NB4 (cell line): ENCODE measurements around the gene MTHFR.

Source experiments
- DNase-seq: peaks from one replicate; pipeline ENCODE4 v3.0.0; 2010; ENCODE audit warnings: low read depth
- H3K4me3 ChIP-seq: one replicate; pipeline ENCODE4 v1.5.1; 2011; ENCODE audit warnings: mild to moderate bottlenecking, low read depth, low read length, moderate library complexity
- MYC ChIP-seq: IDR thresholded peaks from 2 replicates; pipeline ENCODE4 v1.6.1; 2011; ENCODE audit warnings: low read depth, low read length
- POLR2A ChIP-seq: IDR thresholded peaks from 2 replicates; pipeline ENCODE4 v1.6.1; 2011; ENCODE audit warnings: mild to moderate bottlenecking; ENCODE audit not compliant: insufficient read length; ENCODE audit errors: extremely low read depth
- TF ChIP-seq, protein P1 (sequence below): IDR thresholded peaks from 2 replicates; pipeline ENCODE4 v1.6.1; 2011; ENCODE audit warnings: low read depth, low read length
- TF ChIP-seq, protein P2 (sequence below): IDR thresholded peaks from one replicate; pipeline ENCODE4 v1.5.1; 2012; ENCODE audit warnings: low read depth, low read length

The MTHFR gene

DNA sequence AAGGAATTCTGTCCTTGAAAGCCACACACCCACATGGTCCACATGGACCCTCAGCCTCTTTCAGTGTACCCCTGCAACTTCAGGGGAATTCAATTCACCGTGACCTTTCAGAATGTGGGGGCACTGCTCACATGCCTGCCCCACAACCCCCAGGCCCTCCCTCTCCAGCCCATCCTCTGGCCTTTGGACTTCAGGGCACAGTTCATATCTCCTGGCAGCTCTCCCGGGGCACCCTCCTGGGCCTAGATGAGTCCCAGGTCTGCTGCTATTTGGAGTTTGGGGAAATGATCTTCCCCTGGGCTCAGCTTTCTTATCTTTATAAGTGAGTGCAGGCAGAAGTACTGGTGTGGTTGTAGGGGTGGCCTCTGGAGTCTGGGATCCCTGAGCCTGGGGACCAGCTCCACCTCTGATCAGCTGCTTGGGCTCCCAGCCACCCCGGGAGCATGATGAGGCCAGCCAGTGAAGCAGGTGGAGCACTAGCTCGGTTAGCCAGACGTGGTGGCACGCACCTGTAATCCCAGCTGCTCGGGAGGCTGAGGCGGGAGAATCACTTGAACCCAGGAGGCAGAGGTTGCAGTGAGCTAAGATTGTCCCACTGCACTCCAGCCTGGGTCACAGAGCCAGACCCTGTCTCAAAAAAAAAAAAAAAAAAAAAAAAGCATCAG, 28.0 kb downstream of the MTHFR start:
- TF ChIP-seq, protein P1, sequence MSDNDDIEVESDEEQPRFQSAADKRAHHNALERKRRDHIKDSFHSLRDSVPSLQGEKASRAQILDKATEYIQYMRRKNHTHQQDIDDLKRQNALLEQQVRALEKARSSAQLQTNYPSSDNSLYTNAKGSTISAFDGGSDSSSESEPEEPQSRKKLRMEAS: no peak
- TF ChIP-seq, protein P2, sequence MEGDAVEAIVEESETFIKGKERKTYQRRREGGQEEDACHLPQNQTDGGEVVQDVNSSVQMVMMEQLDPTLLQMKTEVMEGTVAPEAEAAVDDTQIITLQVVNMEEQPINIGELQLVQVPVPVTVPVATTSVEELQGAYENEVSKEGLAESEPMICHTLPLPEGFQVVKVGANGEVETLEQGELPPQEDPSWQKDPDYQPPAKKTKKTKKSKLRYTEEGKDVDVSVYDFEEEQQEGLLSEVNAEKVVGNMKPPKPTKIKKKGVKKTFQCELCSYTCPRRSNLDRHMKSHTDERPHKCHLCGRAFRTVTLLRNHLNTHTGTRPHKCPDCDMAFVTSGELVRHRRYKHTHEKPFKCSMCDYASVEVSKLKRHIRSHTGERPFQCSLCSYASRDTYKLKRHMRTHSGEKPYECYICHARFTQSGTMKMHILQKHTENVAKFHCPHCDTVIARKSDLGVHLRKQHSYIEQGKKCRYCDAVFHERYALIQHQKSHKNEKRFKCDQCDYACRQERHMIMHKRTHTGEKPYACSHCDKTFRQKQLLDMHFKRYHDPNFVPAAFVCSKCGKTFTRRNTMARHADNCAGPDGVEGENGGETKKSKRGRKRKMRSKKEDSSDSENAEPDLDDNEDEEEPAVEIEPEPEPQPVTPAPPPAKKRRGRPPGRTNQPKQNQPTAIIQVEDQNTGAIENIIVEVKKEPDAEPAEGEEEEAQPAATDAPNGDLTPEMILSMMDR: no peak
- TF ChIP-seq MYC: no peak
- no peak overlapping the region for H3K4me3 ChIP-seq
- no peak for DNase-seq

DNA sequence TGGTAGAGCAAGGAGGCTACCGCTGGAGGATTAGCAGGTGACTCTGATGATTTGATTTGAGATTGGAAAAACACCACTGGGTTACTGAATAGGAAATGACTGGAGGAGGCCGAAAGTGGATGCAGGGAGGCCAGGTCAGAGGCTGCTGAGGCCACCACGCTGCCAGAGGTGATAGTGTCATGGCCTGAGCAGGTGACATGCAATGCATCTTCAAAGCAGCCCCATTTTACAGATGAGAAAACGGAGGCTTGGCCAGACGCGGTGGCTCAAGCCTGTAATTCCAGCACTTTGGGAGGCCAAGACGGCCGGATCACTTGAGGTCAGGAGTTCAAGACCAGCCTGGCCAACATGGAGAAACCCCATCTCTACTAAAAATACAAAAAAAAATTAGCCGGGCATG, 31.0 kb downstream of the MTHFR start:
- TF ChIP-seq POLR2A (no peak), MYC (no peak)
- TF ChIP-seq, protein P1: no peak
- TF ChIP-seq, protein P2: no peak
- DNase-seq: no peak
- no peak overlapping the region for H3K4me3 ChIP-seq

- DNase-seq: peak; percentile 25
- H3K4me3 ChIP-seq: no peak overlapping the region
- TF ChIP-seq, protein P1: no peak
- TF ChIP-seq, protein P2: no peak
- no peak for TF ChIP-seq MYC
- no peak for TF ChIP-seq POLR2A
These were observed 33.3 kb downstream of the MTHFR start for GRCh38 chr1:11772458-11772857.

DNA sequence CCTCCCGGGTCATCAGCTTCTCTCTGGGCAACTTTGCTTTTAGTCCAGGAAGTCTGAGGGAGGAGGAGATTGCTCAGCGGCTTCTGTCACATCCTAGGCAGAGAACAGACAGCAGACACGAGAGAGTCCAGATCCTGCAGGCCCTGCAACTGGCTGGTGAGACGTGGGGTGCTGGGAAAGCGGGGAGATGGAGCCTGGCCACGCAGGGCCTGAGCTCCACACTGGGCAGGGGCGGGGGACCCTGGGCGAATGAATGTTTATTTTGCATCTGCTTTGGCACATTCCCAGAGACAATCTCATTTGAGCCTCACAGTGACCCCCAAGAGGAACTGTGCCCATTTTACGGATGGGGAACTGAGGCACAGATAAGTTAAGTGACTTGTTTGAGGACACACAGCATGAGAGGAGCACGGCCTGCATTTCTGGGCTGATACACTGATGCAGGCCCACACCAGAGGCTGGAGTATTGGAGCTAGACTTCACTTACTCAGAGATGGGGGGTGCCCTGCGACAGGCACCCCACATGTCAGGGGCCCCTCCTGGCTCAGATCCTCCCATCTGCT, 34.2 kb downstream of the MTHFR start:
- TF ChIP-seq, protein P2: no peak
- TF ChIP-seq POLR2A (no peak), MYC (no peak)
- TF ChIP-seq, protein P1: no peak
- H3K4me3 ChIP-seq: no peak overlapping the region
- no peak for DNase-seq

- no peak overlapping the region for H3K4me3 ChIP-seq
- TF ChIP-seq POLR2A: no peak
- TF ChIP-seq, protein P2: no peak
- no peak for TF ChIP-seq MYC
- TF ChIP-seq, protein P1: no peak
- DNase-seq: no peak
These were observed 35.8 kb downstream of the MTHFR start for GRCh38 chr1:11770011-11770410.
